Measurements from ENCODE around the gene SYMPK.
"Not testable (repeated sequence)": the region's sequence is repeated elsewhere in the genome, so short reads cannot be mapped to it uniquely, and the experiment has no call there.

Gene SYMPK

DNA sequence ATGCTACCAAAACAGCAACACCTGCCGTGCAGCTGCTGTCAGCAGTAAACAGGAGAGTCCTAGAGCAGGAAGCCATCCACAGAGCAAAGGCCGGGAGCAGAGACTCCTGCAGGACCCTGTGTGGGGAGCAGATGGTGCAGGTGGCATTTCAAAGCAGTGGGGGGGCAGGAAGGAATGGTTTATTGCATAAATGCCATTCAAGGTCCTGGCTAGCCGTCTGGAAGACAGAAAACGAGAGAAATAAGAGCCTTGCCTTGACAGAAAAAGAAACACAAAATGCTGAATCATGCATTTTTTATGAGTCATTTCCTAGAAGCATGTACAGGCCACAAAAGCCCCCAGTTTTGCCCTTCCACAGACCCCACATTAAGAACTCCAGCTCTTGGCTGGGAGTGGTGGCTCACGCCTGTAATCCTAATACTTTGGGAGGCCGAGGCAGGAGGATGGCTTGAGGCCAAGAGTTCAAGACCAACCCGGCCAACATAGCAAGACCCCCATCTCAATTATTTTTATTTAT, 53.2 kb downstream of the SYMPK start:
- in situ Hi-C loops (cut with MboI; ENCODE audit: low sequenced_read_pairs): no loop called here

DNA sequence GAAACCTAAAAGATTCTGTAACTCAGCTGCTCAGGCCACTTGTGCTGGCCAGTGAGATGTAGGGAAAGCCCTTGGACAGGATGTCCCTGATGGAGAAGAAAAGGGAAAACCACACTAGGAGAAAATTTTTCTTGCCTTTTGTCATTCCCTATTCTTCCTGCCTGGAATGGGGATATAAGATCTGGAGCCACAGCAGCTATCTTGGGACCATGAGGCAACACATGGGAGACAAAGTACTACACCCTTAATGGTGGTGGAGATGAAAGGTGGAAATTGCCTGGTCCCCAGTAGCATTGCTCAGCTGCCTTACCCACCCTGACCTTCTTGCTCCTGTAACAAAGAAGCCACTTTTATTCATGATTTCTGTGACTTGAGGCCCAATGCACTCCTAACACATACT, 57.2 kb downstream of the SYMPK start:
- in situ Hi-C loops (cut with MboI; ENCODE audit: low sequenced_read_pairs): no loop called here

DNA sequence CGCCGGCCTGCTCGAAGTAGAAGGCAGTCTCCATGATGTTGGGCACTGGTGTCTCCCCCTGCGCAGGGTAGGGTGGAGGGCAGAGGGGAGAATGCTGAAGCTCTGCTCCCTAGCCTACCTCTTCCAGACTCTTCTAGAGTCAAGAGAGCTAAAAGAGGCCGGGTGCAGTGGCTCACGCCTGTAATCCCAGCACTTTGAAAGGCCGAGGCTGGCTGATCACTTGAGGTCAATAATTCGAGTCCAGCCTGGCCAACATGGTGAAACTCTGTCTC, 58.1 kb downstream of the SYMPK start:
- in situ Hi-C loops (cut with MboI; ENCODE audit: low sequenced_read_pairs): no loop called here

DNA sequence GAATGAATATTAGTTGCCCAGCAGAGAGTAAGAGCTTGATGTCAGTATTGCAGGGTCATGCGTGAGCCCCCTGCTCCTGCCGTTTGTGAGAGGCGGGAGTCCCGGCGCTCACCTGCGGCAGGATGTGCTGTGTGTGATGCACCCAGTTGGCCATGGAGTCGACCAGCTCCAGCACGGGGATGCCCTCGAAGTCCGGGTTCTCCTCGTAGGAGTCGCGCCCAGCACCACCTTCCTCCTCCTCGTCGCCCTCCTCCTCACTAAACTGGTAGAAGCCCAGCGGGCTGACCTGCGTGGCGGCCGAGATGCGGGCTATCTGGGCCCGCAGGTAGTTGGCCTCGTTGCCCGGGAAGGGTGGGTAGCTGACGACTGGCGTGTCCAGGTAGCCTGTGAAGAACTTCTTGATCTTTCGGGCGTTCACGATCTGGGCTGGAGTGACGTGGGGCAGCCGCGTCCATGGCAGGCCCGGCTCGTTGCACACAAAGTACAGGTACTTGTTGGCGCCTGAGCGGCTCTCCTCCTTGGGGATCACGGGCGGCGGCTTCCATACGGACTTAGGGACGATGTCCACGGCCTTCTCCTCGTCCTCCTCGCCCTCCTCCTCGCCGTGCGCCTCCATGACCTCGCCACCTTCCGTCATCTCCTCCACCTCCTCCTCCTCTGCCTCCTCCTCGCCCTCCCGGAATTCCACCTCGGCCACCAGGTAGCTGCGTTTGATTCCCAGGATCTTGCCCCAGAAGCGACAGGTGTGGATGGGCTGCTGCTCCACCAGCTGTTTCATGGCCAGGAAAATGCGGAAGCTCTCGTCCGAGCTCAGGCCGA, 58.6 kb downstream of the SYMPK start:
- in situ Hi-C loops (cut with MboI; ENCODE audit: low sequenced_read_pairs): no loop called here

DNA sequence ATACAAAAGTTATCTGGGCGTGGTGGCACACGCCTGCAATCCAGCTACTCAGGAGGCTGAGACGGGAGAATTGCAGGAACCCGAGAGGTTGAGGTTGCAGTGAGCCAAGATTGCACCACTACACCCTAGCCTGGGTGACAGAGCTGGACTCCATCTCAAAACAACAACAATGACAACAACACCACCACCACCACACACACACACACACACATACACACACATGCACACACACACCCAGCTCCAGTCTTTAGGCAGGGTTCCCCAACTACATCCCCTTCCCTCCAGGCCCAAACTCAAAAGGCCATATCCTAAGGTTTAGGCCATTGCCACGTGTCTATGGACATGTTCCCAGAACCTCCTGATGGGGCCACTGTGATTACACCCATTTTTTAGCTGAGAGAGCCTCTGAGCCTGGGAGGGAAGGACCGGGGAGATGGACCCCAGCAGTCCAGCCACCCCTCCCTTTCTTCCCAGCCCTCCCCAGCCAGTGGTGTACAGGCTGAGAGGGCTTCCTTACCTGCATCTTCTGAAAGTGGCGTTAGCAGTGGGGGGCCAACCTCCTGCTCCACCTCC, 61.3 kb downstream of the SYMPK start:
- in situ Hi-C loops (cut with MboI; ENCODE audit: low sequenced_read_pairs): no loop called here

DNA sequence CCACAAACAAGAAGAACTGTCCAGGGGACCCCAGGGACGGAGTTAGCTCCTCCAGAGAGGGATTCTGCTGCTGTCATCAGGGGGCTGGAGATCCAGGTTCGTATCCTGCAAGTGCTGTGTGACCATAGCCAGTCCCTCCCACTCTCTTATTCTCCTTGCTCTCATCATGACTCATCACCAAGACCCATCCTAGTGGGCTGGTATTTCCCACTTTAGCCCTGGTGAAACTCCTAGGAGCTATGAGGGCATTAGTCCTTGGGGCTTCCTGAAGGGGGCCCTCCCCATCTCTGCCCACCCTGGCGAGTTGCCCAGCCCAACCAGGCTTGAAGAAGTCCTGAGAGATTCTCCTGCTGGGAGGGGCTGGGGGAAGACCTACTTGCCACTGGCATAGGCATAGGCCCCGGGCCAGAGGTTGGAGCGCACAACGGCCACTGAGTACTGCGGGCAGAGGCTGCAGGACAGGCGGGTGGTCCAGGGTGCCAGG, 62.8 kb downstream of the SYMPK start:
- in situ Hi-C loops (cut with MboI; ENCODE audit: low sequenced_read_pairs): no loop called here

DNA sequence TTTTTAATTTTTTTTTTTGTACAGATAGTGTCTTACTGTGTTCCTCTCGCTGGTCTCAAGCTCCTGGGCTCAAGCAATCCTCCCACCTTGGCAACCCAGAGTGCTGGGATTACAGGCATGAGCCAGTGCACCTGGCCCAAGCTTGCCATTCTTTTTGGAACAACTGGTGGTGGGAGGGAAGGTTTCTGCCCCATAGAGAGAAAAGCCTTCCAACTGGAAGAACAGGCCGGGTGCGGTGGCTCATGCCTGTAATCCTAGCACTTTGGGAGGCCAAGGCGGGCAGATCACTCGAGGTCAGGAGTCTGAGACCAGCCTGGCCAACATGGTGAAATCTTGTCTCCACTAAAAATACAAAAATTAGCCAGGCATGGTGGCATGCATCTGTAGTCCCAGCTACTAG, 63.4 kb downstream of the SYMPK start:
- in situ Hi-C loops (cut with MboI; ENCODE audit: low sequenced_read_pairs): not testable (repeated sequence)

DNA sequence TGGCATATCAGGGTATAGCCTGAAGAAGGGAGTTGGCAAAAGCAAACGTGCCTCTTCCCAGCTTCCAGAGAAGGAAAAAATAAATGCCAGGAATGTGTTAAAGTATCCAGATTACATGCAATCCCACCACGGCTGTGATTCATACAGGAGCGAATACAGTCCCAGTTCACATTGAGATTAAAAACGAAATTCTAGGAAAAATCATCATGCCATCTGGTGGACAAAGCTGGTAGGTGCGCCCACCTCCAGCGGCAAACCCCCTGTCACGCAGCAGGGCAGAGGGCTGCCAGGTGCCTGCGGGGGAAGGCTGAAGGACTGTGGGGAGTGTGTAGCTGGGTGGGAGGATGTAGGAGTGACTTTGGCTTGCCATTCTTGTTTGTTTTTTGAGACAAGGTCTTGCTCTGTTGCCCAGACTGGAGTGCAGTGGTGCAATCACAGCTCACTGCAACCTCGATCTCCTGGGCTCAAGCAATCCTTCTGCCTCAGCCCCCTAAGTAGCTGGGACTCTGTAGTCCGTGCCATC, 63.9 kb downstream of the SYMPK start:
- in situ Hi-C loops (cut with MboI; ENCODE audit: low sequenced_read_pairs): no loop called here

DNA sequence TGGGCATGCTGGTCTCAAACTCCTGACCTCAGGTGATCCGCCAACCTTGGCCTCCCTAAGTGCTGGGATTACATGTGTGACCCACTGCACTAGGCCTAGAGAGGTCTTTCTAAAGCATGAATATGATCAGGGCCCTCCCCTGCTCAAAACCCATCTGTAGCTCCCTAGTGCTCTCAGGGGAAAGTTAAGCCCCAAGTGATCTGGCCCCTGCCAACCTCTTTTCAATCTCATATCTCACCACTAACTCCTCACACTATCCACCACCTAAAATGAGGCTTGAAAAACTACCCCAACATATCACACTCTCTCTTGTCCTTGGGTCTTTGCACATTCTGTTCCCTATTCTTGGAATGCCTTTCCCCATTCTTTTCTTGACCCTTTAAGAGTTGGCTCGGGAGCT, 68.3 kb downstream of the SYMPK start:
- in situ Hi-C loops (cut with MboI; ENCODE audit: low sequenced_read_pairs): no loop called here

DNA sequence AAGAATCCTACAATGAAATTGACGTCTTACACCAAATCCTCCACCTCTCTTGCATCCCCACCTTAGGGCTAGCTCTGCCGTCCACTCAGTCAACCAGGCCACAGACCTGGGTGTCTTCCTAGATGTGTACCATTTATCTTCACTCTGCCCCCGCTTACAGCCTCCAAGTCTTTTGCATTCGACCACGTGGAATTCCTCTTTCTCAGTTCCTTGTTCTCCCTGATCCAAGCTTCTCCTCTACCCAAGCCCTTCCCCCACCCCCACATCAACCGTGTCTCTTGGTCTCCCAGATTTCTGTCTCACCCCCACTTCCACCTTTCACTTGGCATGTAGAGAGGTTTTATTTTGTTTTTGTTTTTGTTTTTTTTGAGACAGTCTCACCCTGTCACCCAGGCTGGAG, 69.1 kb downstream of the SYMPK start:
- in situ Hi-C loops (cut with MboI; ENCODE audit: low sequenced_read_pairs): no loop called here

DNA sequence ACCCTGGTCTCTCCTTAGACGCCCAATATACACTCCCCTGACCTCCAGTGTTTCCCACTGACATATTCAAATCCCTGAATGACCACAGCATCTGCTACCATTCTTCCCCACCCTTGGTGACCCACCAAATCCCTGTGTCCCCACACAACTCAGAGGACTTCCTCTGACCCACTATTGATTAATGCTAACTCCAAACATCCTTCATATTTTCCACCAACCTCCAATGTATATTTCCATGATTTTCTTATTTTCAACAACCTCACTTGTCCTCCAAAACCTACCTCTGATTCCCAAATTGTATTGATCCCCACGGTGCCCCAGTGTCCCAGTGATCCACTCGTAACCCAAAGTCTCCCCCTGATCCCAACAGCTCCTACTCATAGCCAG, 69.8 kb downstream of the SYMPK start:
- in situ Hi-C loops (cut with MboI; ENCODE audit: low sequenced_read_pairs): no loop called here

DNA sequence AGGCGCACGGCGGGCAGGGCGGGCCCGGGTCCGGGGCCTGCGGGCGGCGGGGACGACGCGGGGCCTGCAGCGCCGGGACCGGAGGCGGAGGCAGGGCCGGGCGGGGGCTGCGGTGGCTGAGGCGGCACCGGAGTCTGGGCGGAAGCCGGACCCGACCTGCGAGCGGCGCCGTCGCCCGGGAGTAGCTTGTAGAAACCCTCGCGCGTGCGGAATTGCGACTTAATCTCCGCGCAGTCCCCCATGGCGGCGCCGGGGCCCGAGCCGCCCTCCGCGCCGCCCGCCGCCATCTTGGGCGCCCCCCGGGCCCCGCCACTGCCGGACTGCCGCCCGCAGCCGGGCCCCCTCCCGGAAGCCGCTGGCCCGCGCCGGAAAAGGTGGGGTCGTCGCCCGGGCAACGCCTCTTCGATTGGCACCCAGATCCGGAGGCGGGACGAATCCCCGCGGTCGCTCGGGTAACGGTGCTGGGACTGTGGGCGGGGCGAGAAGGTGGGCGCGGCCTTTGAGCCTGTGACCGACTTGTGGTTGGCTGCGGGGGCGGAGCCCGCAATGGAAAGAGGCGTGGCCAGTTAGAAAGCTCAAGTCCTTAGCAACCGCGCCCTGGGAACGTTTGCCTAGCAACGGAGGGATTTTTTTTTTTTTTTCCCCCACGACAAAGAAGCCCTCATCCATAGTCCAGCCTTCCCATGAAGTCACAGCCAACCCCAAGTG, 70.3 kb downstream of the SYMPK start, which contains the start of gene DMWD:
Gene DMWD, minus strand, starts transcription at position 376 of the 708 bp plus-strand sequence. Its CDS starts 89 bp downstream, at position 287.
- in situ Hi-C loops (cut with MboI; ENCODE audit: low sequenced_read_pairs): no loop called here

DNA sequence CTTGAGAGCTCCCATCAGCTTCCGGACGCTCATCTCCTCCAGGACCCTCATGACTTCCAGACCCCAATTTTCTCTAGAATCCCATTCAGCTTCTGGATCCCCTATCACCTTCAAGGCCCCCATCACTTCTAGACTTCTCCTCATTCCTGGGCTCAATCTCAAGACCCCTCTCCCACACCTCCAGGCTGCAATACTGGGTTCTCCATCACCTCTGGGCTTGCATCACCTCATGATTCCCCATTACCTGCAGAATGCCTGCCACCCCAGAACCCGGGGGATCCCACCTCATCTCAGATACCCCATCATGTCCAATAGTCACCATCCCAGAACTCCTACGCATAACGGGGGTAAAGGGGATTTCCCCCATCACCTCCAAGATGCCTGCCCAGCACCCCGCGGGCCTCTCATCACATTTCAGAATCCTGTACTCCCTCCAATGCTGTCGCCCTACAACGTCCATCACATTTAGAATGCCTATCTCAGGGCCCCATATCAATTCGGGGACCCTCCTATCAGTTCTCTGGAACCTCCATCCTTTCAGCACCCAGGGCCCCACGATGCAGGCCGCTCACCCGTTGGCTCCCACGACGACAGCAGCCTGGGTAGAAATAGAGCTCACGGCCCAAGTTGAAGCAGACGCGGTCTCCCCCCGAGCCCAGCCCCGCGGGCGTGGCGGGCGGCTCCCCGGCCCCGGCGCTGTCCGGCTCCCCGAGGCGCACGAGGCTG, 71.0 kb downstream of the SYMPK start:
- in situ Hi-C loops (cut with MboI; ENCODE audit: low sequenced_read_pairs): no loop called here

DNA sequence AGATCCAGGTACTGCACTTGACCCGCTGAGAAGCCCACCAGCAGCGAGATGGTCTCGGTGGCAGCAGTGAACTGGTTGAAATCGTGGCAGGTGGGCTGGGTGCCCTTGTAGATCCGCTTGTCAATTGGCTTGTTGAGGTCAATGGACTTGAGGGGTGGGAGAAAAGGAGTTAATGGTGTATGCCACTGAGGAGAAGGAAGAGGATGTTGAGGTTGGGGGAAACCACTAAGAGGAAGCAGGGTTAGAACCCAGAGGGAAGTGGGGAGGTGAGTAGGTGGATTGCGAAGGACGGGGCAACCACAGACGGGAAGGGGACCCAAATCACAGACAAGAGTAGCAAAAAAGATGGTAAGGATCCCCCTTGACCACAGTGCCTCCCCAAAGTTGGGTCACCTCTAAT, 72.0 kb downstream of the SYMPK start:
- in situ Hi-C loops (cut with MboI; ENCODE audit: low sequenced_read_pairs): no loop called here

DNA sequence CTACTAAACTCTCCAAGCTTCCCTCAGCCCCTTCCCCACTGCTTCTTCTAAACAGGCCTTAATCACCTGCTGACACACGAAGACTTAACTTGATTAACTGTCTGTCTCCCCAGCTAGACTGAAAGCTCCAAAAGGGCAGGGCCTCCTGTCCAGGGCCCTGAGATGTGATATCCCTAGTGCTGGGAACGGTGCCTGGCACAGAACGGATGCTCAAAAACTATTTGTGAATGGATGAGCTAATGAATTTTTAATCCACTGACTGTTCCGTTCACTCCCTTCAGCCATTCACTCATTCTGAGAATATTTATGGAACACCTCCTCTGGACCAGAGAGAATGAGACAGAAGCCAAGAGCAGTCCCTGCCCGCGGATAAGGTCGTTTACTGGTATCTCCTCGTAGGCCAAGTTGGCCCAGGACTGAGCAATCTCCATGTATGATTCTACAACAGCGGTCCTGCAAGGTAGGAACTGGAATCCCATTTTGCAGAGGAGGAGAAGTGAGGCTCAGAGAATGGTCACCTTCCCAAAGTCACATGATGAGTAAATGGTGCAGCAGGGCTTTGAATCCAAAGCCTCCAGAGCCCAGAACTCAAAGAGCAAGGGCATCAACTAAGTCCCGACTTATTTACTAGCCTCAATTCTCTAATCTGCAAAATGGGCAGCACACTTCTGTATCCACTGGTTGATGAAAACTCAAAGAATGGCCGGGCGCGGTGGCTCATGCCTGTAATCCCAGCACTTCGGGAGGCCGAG, 73.7 kb downstream of the SYMPK start:
- in situ Hi-C loops (cut with MboI; ENCODE audit: low sequenced_read_pairs): no loop called here

DNA sequence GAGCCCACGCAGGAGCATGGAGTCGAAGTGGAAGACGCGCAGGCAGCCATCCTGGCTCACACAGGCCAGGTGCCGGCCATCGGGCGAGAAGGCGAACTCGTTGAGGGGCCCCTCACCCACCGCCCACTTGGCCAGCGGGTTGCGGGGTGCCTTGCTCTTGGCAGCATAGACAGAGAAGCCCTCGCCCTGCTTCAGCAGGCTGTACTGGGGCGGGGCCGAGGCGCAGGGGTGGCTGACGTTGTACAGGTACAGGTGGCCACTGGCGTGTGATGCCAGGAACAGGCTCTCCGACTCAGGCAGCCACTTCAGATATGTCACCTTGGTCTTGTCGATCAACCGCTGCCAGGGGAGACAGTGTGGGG, 76.4 kb downstream of the SYMPK start:
- in situ Hi-C loops (cut with MboI; ENCODE audit: low sequenced_read_pairs): no loop called here

DNA sequence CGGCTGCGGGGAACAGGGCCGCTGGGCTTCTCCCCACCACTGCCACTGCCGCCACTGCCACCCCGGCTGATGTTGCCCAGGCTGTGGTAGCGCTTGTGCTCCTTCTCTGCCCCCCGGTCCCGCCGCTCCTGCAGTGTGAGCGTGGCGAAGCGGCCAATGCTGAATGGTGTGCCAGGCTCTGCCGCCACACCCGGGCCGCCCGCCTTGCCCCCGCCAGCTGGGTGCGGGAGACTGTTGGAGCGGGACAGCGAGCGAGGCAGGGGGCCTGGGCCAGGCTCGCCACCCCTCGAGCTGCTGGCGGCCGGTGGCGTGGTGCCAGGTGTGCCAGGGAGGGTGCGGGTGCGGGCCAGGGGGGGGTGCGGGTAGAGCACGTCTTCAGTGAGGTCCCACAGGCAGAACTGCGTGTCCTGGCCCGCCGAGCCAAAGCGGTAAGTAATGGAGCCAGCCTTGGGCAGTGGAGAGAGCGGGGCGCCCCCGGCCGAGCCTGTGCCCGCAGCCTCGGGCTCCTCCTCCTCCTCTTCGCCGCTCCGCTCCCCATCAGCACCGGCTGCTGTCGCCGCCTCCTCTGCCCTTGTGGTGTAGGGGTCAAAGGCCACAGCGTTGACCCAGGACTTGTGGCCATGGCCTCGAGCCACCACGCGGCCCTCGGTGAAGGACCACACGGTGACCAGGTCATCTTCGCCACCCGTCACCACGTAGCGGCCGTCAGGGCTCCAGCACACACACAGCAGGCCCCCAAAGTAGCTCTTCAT, 77.0 kb downstream of the SYMPK start:
- in situ Hi-C loops (cut with MboI; ENCODE audit: low sequenced_read_pairs): no loop called here

DNA sequence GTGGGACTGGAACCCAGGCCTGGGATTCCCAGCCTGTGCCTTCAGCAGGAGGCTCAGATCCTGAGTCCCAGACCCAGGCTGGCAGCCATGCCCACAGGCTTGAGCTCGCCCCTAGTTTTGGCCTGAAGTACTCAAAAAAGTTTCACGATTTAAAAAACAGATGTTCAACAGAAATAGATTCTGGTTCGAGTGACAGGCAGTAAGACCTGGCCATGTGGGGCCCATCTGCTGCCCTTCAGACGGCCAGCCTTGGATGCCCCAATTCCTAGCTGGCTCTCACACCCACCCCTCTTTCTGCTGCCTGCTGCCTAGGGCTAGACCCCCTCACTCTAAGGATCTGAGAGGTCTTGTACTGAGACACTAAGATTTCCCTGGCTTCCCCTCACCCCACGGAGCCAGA, 77.8 kb downstream of the SYMPK start:
- in situ Hi-C loops (cut with MboI; ENCODE audit: low sequenced_read_pairs): no loop called here

DNA sequence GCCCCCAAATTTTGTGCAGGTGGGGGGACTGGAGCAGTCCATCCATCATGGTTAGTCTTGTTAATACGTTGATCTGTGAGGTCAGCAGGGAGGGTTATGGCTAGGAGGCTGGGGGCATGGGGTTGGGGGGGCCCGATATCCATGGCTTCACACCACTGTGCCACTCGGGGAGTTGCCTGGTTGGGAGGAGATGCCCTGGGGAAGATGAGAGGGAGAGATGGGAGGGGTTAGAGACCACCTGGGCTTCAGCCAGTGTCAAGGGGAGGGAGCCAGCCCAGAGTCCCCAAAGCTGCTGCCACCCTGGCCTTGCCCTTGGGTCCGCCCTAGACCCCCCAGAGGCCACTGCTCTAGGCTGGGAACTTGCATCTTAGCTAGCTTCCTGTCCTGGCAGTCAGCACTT, 78.9 kb downstream of the SYMPK start:
- in situ Hi-C loops (cut with MboI; ENCODE audit: low sequenced_read_pairs): no loop called here
